ENCODE results near the gene NECTIN4. TPM values are rescaled to one million over a fixed set of nuclear protein-coding genes. Genes with fewer than 3 reads are reported as not detected.

NECTIN4 gene
- total and polyA plus RNA-seq, 10 of the 15 experiments (the other 5 are each of a cell fraction or from before 2014, with no cell fraction given) = 2.8 to 8.7 (median 3.7) TPM

- TF ChIP-seq CBX5 (IDR thresholded peaks at IDR 0.05; ENCODE audit: low read depth) = 0 out of 2 replicates have a peak, but pooled peaks have one; percentile 23
- no peak for TF ChIP-seq HCFC1 (IDR thresholded peaks at IDR 0.05; ENCODE audit: low read length)
These were observed 44.2 kb downstream of the NECTIN4 start (continued) for GRCh38 chr1:161044908-161045735.

- FAIRE-seq (no peak), ATAC-seq (no peak), DNase-seq (ENCODE audit: low read depth, low spot score) (no peak)
- H3K27ac ChIP-seq (ENCODE audit: control insufficient read depth, insufficient read depth) = peak overlapping the region; percentile 100
- H3K4me1 ChIP-seq (ENCODE audit: control insufficient read depth, insufficient read depth, low read length) = peaks cover 19% of the 10 kb centered on the region
- POLR2A ChIA-PET = interaction anchor here (0.7 to 5.2 kb wide), 9 partner anchors 9 to 272 kb away, joined by 3 to 139 read pairs (median 4); partner anchors contain the start of genes ARHGAP30 and F11R
- no TSS peak for BruUV-seq (replicated peaks)
- RAD21 ChIA-PET (ENCODE audit: unreplicated experiment) = interaction anchor here (0.7 to 4.8 kb wide), 9 partner anchors 23 to 95 kb away, joined by 3 to 107 read pairs (median 10); partner anchors contain the start of genes ARHGAP30, F11R and KLHDC9
- CTCF ChIA-PET = interaction anchor here (0.6 to 11.1 kb wide), 14 partner anchors 17 to 1761 kb away, joined by 3 to 181 read pairs (median 4); partner anchors contain the start of genes ARHGAP30, ITLN1, KLHDC9 and PPOX
- SMC1A ChIA-PET (ENCODE audit: uncharacterized antibody, unreplicated experiment) = interaction anchor here (0.6 to 7.5 kb wide), 11 partner anchors 12 to 303 kb away, joined by 3 to 134 read pairs (median 5); partner anchors contain the start of genes ARHGAP30, DEDD, F11R and KLHDC9
- no peaks in the 10 kb centered on the region for H3K27me3 ChIP-seq (replicated peaks in 1 of 2; ENCODE audit: control insufficient read depth in 2 of 2, insufficient read depth in 2 of 2, low read length in 1 of 2)
- peak overlapping the region; percentile 89 for H3K4me2 ChIP-seq (ENCODE audit: control insufficient read depth, insufficient read depth)
- peak overlapping the region; percentile 90 for H3K4me3 ChIP-seq
- H2AFZ ChIP-seq (ENCODE audit: control insufficient read depth, low read depth, low read length) = peak overlapping the region; percentile 2; the same call in 1 of the 2 replicates
- in situ Hi-C loops (cut with MboI) (no loop called here), intact Hi-C loops (cut with micrococcal nuclease; ENCODE audit: unreplicated experiment) (loop anchor here (5.0 kb wide), 1 partner anchor 52 kb away; no protein-coding TSS in a partner anchor)
- H3K36me3 ChIP-seq (ENCODE audit: control insufficient read depth in 2 of 2, insufficient read depth in 2 of 2, low read length in 1 of 2) = peaks cover 26 to 34% of the 10 kb centered on the region in 2 experiments
- H4K20me1 ChIP-seq (ENCODE audit: control insufficient read depth, insufficient read depth) = no peaks in the 10 kb centered on the region
- peak overlapping the region; percentile 95 for H3K9ac ChIP-seq (ENCODE audit: control insufficient read depth, insufficient read depth, low read length)
- peaks cover 22% of the 10 kb centered on the region for H3K79me2 ChIP-seq (ENCODE audit: control insufficient read depth, insufficient read depth, low read length)
- TF ChIP-seq ZZZ3 (IDR thresholded peaks at IDR 0.05; ENCODE audit: control insufficient read depth, insufficient read length, low read depth) = no peak
- TF ChIP-seq BMI1 (IDR thresholded peaks at IDR 0.05; ENCODE audit: borderline replicate concordance) = peak; percentile 49; the same call in 1 of the 2 replicates
- TF ChIP-seq NBN (IDR thresholded peaks at IDR 0.05) = 0 out of 2 replicates have a peak, but pooled peaks have one; percentile 60
- H3K9me3 ChIP-seq (replicated peaks; ENCODE audit: control insufficient read depth, insufficient read depth, low read length) = no peaks in the 10 kb centered on the region
These were observed 44.8 kb downstream of the NECTIN4 start for GRCh38 chr1:161044535-161044907.

All from GM12878 (cell line).